IPS DF 4.7 (cell line): ENCODE results near the gene KCNIP3.
"Not testable (repeated sequence)": the region's sequence is repeated elsewhere in the genome, so short reads cannot be mapped to it uniquely, and the experiment has no call there.

Experiments
- DNase-seq: peaks from one replicate; pipeline ENCODE4 v3.0.0-alpha.2; 2013; ENCODE audit warnings: low spot score; ENCODE audit errors: extremely low read depth

KCNIP3 gene

GRCh38 chr2:95346738-95347671 is 49.9 kb downstream of the KCNIP3 start:
- DNase-seq: no peak

GRCh38 chr2:95347681-95348608 is 50.8 kb downstream of the KCNIP3 start:
- no peak for DNase-seq

GRCh38 chr2:95348609-95349567 is 51.7 kb downstream of the KCNIP3 start:
- no peak for DNase-seq

GRCh38 chr2:95349568-95350322 is 52.6 kb downstream of the KCNIP3 start:
- DNase-seq: no peak

- no peak for DNase-seq
Observed at GRCh38 chr2:95350368-95350767, 53.2 kb downstream of the KCNIP3 start.

GRCh38 chr2:95350774-95351597 is 53.8 kb downstream of the KCNIP3 start:
- no peak for DNase-seq

GRCh38 chr2:95351598-95351915 is 54.4 kb downstream of the KCNIP3 start:
- no peak for DNase-seq

- no peak for DNase-seq
Observed at GRCh38 chr2:95352310-95353054, 55.3 kb downstream of the KCNIP3 start.

GRCh38 chr2:95353055-95353575 is 56.0 kb downstream of the KCNIP3 start:
- DNase-seq: no peak

GRCh38 chr2:95353613-95354468 is 56.7 kb downstream of the KCNIP3 start:
- no peak for DNase-seq

GRCh38 chr2:95354469-95354901 is 57.3 kb downstream of the KCNIP3 start:
- DNase-seq: no peak

GRCh38 chr2:95354925-95355324 is 57.8 kb downstream of the KCNIP3 start:
- DNase-seq: no peak

- DNase-seq: not testable (repeated sequence)
Observed at GRCh38 chr2:95355486-95355885, 58.3 kb downstream of the KCNIP3 start.

- no peak for DNase-seq
Observed at GRCh38 chr2:95356821-95357700, 59.9 kb downstream of the KCNIP3 start.

GRCh38 chr2:95357717-95358280 is 60.7 kb downstream of the KCNIP3 start:
- DNase-seq: no peak

GRCh38 chr2:95359031-95359430 is 61.9 kb downstream of the KCNIP3 start:
- no peak for DNase-seq
